HCT116 (cell line): Measurements from ENCODE around the gene KCNB1. TPM values are rescaled to one million over a fixed set of nuclear protein-coding genes. Genes with fewer than 3 reads are reported as not detected.

Experiments used
- ATAC-seq: fragments of 200-7000 bp; cut with Tn5 transposase; 2 replicates; pipeline ENCODE4 v1.9.1; 2020; ENCODE audit warnings: mild to moderate bottlenecking, moderate library complexity
- BruUV-seq: library from RNA; stranded (reverse); fragments of 400-500 nt; replicated peaks from 2 replicates; lab custom pipeline; 2021; lab: Mats Ljungman, UMichigan
- CTCF ChIA-PET: fragments of 300-600 bp; sonication (Branson Sonifier 250); formaldehyde crosslinking; loops from one replicate; lab custom pipeline; 2021; ENCODE audit warnings: antibody characterized with exemption; lab: Charles Lee
- POLR2A ChIA-PET: fragments of 300-600, 350-600 bp; sonication (Branson Sonifier 250); formaldehyde crosslinking; loops from one replicate; lab custom pipeline; 2021; ENCODE audit warnings: antibody characterized with exemption; lab: Charles Lee
- RAD21 ChIA-PET, 2 experiments: fragments of 300-600 bp; sonication (Branson Sonifier 250); formaldehyde crosslinking; loops; one replicate each; lab custom pipeline; 2023; ENCODE audit warnings: low total read pairs in 2 of 2; ENCODE audit not compliant: uncharacterized antibody in 2 of 2, unreplicated experiment in 2 of 2, low non-redundant PET in 1 of 2; lab: Charles Lee
- DNase-seq: peaks from one replicate; pipeline ENCODE4 v3.0.0-alpha.2; 2010; ENCODE audit warnings: low read depth, low spot score
- H2AFZ ChIP-seq: fragments of 200-600 bp; shearing (Covaris generic), sonication (generic); 2 replicates; pipeline ENCODE4 v1.6.1; 2017; ENCODE audit warnings: low read depth, mixed run types, mixed read lengths, antibody characterized with exemption, low read length; ENCODE audit not compliant: poor library complexity, severe bottlenecking
- H3K27ac ChIP-seq: 2 replicates; pipeline ENCODE4 v1.5.1; 2012; ENCODE audit warnings: low read depth, low read length
- H3K27me3 ChIP-seq: fragments of 200-600 bp; sonication (generic); 2 replicates; pipeline ENCODE4 v1.6.1; 2016; ENCODE audit warnings: mixed run types, low read length, mixed read lengths; ENCODE audit not compliant: insufficient read depth
- H3K36me3 ChIP-seq, 2 experiments: fragments of 200-500 bp in 1 of 2; fragments of 200-600 bp in 1 of 2; sonication (Bioruptor generic) in 1 of 2; sonication (generic) in 1 of 2; 2 replicates each; pipeline versions ENCODE4 v1.5.1 to v1.6.1; 2014 to 2016; ENCODE audit warnings: low read length in 2 of 2, inconsistent platforms in 1 of 2, mixed read lengths in 1 of 2, mixed run types in 1 of 2; ENCODE audit not compliant: insufficient read depth in 2 of 2, control insufficient read depth in 1 of 2
- H3K4me1 ChIP-seq, 2 experiments: fragments of 200-600 bp in 1 of 2; sonication (generic) in 1 of 2; 2 replicates each; pipeline versions ENCODE4 v1.5.1 to v1.6.1; 2012 to 2017; ENCODE audit warnings: low read length in 2 of 2, inconsistent platforms in 1 of 2, mild to moderate bottlenecking in 1 of 2, mixed read lengths in 1 of 2, mixed run types in 1 of 2, moderate library complexity in 1 of 2; ENCODE audit not compliant: insufficient read depth in 2 of 2, control insufficient read depth in 1 of 2
- H3K4me2 ChIP-seq: fragments of 200-600 bp; sonication (generic); 2 replicates; pipeline ENCODE4 v1.6.1; 2017; ENCODE audit warnings: mixed run types, low read length, mixed read lengths
- H3K4me3 ChIP-seq, 2 experiments: fragments of 200-600 bp in 1 of 2; sonication (generic) in 1 of 2; replicated peaks in 1 of 2; 2 replicates each; pipeline ENCODE4 v1.5.1; 2011 to 2016; ENCODE audit warnings: low read length in 2 of 2, control low read depth in 1 of 2, low read depth in 1 of 2, mild to moderate bottlenecking in 1 of 2, mixed read lengths in 1 of 2, mixed run types in 1 of 2
- H3K79me2 ChIP-seq: fragments of 200-600 bp; sonication (generic); 2 replicates; pipeline ENCODE4 v1.6.1; 2017; ENCODE audit warnings: mild to moderate bottlenecking, mixed run types, low read length, moderate library complexity, mixed read lengths; ENCODE audit not compliant: insufficient read depth
- H3K9ac ChIP-seq: fragments of 200-600 bp; sonication (generic); 2 replicates; pipeline ENCODE4 v1.6.1; 2016; ENCODE audit warnings: low read length, mixed read lengths
- H3K9me2 ChIP-seq: fragments of 200-600 bp; sonication (generic), shearing (Covaris generic); 2 replicates; pipeline ENCODE4 v1.6.1; 2017; ENCODE audit warnings: mixed run types, mild to moderate bottlenecking, moderate library complexity; ENCODE audit not compliant: insufficient read depth
- H3K9me3 ChIP-seq, 2 experiments: fragments of 200-500 bp in 1 of 2; fragments of 200-600 bp in 1 of 2; sonication (Bioruptor generic) in 1 of 2; sonication (generic) in 1 of 2; 2 replicates each; pipeline ENCODE4 v1.6.1; 2014 to 2017; ENCODE audit warnings: low read length in 2 of 2, mixed read lengths in 2 of 2, inconsistent platforms in 1 of 2, low read depth in 1 of 2, mild to moderate bottlenecking in 1 of 2, mixed run types in 1 of 2, moderate library complexity in 1 of 2; ENCODE audit not compliant: control insufficient read depth in 1 of 2, insufficient read depth in 1 of 2
- H4K20me1 ChIP-seq: fragments of 200-600 bp; sonication (generic), shearing (Covaris generic); 2 replicates; pipeline ENCODE4 v1.6.1; 2017; ENCODE audit warnings: mixed run types, mild to moderate bottlenecking, moderate library complexity; ENCODE audit not compliant: insufficient read depth
- ATF3 ChIP-seq: IDR thresholded peaks from 2 replicates; pipeline ENCODE4 v1.6.1; 2012
- CEBPB ChIP-seq: IDR thresholded peaks from 2 replicates; pipeline ENCODE4 v1.6.1; 2012; ENCODE audit warnings: low read depth
- CTCF ChIP-seq, 3 experiments: fragments of 200-600 bp in 1 of 3; sonication (generic) in 1 of 3; IDR thresholded peaks in 2 of 3; conservative IDR thresholded peaks in 1 of 3; 2 replicates each; pipeline ENCODE4 v1.5.1; 2012 to 2017; ENCODE audit warnings: low read depth in 2 of 3, low read length in 2 of 3, antibody characterized with exemption in 1 of 3, borderline replicate concordance in 1 of 3, control low read depth in 1 of 3, mild to moderate bottlenecking in 1 of 3, mixed read lengths in 1 of 3, mixed run types in 1 of 3, moderate library complexity in 1 of 3; ENCODE audit not compliant: insufficient read depth in 1 of 3
- EGR1 ChIP-seq: IDR thresholded peaks from 2 replicates; pipeline ENCODE4 v1.6.1; 2012; ENCODE audit warnings: low read depth
- ELF1 ChIP-seq: IDR thresholded peaks from 2 replicates; pipeline ENCODE4 v1.6.1; 2012; ENCODE audit warnings: low read depth, borderline replicate concordance
- EZH2 ChIP-seq: fragments of 200-600 bp; sonication (generic); IDR thresholded peaks from 2 replicates; pipeline ENCODE4 v1.6.1; 2017; ENCODE audit warnings: antibody characterized with exemption, mixed run types
- EZH2phosphoT487 ChIP-seq: fragments of 200-600 bp; IDR thresholded peaks from 2 replicates; pipeline ENCODE4 v1.6.1; 2018; ENCODE audit warnings: antibody characterized with exemption, borderline replicate concordance
- JUND ChIP-seq: IDR thresholded peaks from 2 replicates; pipeline ENCODE4 v1.6.1; 2012
- MAX ChIP-seq: IDR thresholded peaks from 2 replicates; pipeline ENCODE4 v1.6.1; 2012
- POLR2A ChIP-seq: IDR thresholded peaks from 2 replicates; pipeline ENCODE4 v1.7.0; 2011; ENCODE audit warnings: borderline replicate concordance; ENCODE audit not compliant: insufficient read depth, insufficient read length; ENCODE audit errors: extremely low read depth
- POLR2AphosphoS5 ChIP-seq: IDR thresholded peaks from 2 replicates; pipeline ENCODE4 v1.6.1; 2011; ENCODE audit warnings: mild to moderate bottlenecking, low read depth, low read length, moderate library complexity
- RAD21 ChIP-seq: IDR thresholded peaks from 2 replicates; pipeline ENCODE4 v1.6.1; 2012; ENCODE audit warnings: low read depth, mild to moderate bottlenecking
- REST ChIP-seq: IDR thresholded peaks from 2 replicates; pipeline ENCODE4 v1.6.1; 2012; ENCODE audit warnings: low read depth
- SIN3A ChIP-seq: IDR thresholded peaks from 2 replicates; pipeline ENCODE4 v1.6.1; 2012; ENCODE audit warnings: low read depth
- SP1 ChIP-seq: IDR thresholded peaks from 2 replicates; pipeline ENCODE4 v1.6.1; 2012; ENCODE audit warnings: low read depth
- SRF ChIP-seq: IDR thresholded peaks from 2 replicates; pipeline ENCODE4 v1.6.1; 2012; ENCODE audit warnings: low read depth
- TCF7L2 ChIP-seq: IDR thresholded peaks from 2 replicates; pipeline ENCODE4 v1.7.0; 2011; ENCODE audit warnings: borderline replicate concordance, inconsistent platforms; ENCODE audit not compliant: insufficient read depth, insufficient read length; ENCODE audit errors: extremely low read depth
- YY1 ChIP-seq: IDR thresholded peaks from 2 replicates; pipeline ENCODE4 v1.6.1; 2011; ENCODE audit warnings: low read length, low read depth, moderate library complexity, mild to moderate bottlenecking; ENCODE audit not compliant: insufficient replicate concordance; ENCODE audit errors: extremely low read depth
- intact Hi-C: fragments of 100-400 bp; cut with micrococcal nuclease; formaldehyde crosslinking; loops from 2 replicates; pipeline ENCODE4 v1.10.0; 2022
- total RNA-seq: library from RNA; stranded (reverse); gene quantifications from one replicate; pipeline ENCODE4 v1.2.1, GENCODE V29; 2021; ENCODE audit not compliant: unreplicated experiment

KCNB1 gene
- total RNA-seq, 1 experiment from 2014 or later, result 0.79 TPM

GRCh38 chr20:49338061-49338460 lies 144.4 kb downstream of the KCNB1 start:
- H3K9me3 ChIP-seq, result no peaks in the 10 kb centered on the region
- no TSS peak for BruUV-seq
- no peak for ATAC-seq
- H2AFZ ChIP-seq, result no peak overlapping the region
- POLR2A ChIA-PET, result no interaction called here
- no peak overlapping the region for H3K27ac ChIP-seq
- intact Hi-C loops, result loop anchor here (10.0 kb wide), 1 partner anchor 507 kb away; no protein-coding TSS in a partner anchor
- H3K4me1 ChIP-seq, result no peaks in the 10 kb centered on the region
- H3K36me3 ChIP-seq, result no peaks in the 10 kb centered on the region
- no peak overlapping the region for H3K4me2 ChIP-seq
- H3K4me3 ChIP-seq, result no peak overlapping the region
- H3K9ac ChIP-seq, result no peak overlapping the region
- TF ChIP-seq POLR2AphosphoS5 (no peak), EZH2 (no peak), SRF (no peak), JUND (no peak), EZH2phosphoT487 (no peak), EGR1 (no peak), ELF1 (no peak), REST (no peak), CEBPB (no peak), YY1 (no peak), TCF7L2 (no peak), MAX (no peak), SIN3A (no peak), SP1 (no peak), CTCF (IDR thresholded peaks at IDR 0.05 in 2 of 3, conservative IDR thresholded peaks at IDR 0.05 in 1 of 3; ENCODE audit: borderline replicate concordance in 1 of 3, insufficient read depth in 1 of 3, low read depth in 2 of 3, low read length in 2 of 3) (no peak), ATF3 (no peak), RAD21 (no peak), POLR2A (no peak)
- TF ChIP-seq, all 23 proteins: peak for 0
- ChIA-PET CTCF (no interaction called here), RAD21 (no interaction called here)
- no peak for DNase-seq
- Histone ChIP-seq H4K20me1 (no peaks in the 10 kb centered on the region), H3K79me2 (no peaks in the 10 kb centered on the region), H3K27me3 (no peaks in the 10 kb centered on the region), H3K9me2 (no peaks in the 10 kb centered on the region)
